Activated T-helper 9 cell treated with anti-CD3 and anti-CD28 coated beads, Interleukin-2, amount 50 U/mL, for 16 hours (primary cell): ENCODE results near the gene PIAS1.

ENCODE experiments used
- DNase-seq: peaks from one replicate; pipeline ENCODE4 v3.0.0-alpha.2; 2020; ENCODE audit warnings: low read depth

Gene PIAS1

DNA sequence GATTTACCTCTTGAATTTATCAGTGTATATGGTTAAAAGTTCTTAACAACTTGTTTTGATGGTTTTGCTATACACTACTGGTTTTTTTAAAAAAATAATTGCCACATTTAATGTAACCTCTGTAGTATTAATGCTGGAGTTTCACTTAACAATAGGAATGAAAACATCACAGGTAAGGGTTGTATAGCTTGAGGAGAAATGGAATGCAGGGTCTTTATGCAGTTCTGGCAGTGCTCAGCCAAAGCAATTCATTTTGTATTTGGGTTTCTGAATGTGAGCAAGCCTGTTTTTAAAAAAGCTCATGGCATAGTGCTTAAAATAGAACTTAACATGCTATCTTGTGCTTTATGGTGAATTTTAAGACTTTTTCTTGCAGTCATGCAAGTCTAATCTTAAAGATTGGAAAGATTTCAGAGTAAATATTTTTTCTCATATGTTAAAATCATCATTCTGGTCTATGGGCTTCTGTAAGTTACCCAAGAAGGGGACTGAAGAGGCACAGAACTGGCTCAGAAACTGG is 8.9 kb downstream of the PIAS1 start:
- DNase-seq = no peak

DNA sequence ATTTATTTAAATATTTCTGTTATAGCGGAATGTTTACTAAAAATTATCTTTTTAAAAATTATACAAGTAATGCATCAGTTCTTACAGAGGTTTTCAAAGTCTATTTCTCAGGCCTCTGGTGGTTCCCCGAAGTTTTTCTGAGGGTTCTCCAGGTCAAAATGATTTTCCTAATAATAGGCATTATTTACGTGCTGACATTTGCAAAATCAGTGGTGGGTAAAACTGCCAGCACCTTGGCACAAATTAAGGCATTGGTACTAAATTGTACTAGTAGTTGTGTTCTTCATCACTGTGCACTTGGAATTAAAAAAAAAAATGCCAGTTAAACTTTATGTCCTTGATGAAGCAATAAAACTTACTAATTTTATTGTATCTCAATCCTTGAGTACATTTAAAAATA is 9.5 kb downstream of the PIAS1 start:
- no peak for DNase-seq

DNA sequence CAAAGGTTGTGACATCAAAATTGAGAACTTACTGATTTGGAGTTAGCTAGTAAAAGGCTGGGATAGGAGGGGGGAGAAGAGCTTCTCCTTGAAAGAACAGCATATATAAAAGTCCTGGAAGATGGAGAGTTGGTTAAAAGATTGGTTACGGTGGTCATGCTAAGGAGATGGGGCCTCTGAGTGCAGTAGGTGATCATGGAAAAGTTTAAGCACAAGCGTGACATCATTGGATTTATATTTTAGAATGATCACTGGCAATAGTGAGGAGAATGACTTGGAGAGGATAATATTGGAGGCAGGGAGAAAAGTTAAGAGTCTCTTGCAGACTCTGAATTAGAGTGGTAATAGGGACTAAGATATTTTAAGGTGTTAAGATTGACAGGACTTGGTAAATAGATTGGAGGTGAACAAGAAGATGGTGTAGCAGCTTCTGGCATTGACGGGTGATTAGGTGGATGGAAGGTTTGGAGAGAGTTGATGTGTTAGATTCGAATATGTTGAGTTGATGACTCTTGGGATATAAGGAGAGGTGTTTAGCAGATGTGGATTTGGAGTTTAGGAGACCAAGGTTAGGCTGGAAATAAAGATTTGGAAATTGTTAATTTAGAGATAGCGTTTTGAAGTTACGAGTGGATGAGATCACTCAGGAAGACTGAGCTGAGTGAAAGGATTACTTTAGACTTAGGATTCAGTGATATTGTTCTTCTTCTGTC is 19.6 kb downstream of the PIAS1 start:
- DNase-seq = no peak

GRCh38 chr15:68075764-68076385 is 21.8 kb downstream of the PIAS1 start:
- DNase-seq = no peak

- no peak for DNase-seq
These were observed 24.2 kb downstream of the PIAS1 start for GRCh38 chr15:68078365-68078764.

- DNase-seq = no peak
These were observed 26.2 kb downstream of the PIAS1 start for GRCh38 chr15:68080334-68080733.

- no peak for DNase-seq
These were observed 26.7 kb downstream of the PIAS1 start for GRCh38 chr15:68080783-68081182.

- no peak for DNase-seq
These were observed 27.9 kb downstream of the PIAS1 start for GRCh38 chr15:68081869-68082505.

- no peak for DNase-seq
These were observed 28.6 kb downstream of the PIAS1 start for GRCh38 chr15:68082735-68083134.

GRCh38 chr15:68083463-68083862 is 29.3 kb downstream of the PIAS1 start:
- DNase-seq = no peak

DNA sequence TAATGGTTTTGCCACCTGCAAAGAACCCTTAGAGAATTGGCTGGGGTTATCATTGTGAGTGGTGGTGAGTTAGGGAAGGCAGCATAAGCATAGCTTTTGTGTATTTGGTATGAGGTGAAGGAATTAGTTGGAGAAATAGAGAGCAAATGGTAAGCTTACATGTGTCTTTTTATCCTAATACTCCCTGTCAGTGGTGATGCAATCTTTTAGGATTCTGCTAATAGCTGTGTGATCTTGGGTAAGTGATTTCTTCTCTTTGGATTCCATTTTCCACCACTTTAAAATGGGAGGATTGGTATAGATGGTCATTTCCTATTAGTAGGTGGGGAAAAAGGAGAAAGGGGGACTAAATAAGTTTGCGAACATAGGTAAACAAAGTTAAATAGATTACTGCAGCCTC is 30.9 kb downstream of the PIAS1 start:
- DNase-seq = no peak

- DNase-seq = no peak
These were observed 37.6 kb downstream of the PIAS1 start for GRCh38 chr15:68091743-68092142.

DNA sequence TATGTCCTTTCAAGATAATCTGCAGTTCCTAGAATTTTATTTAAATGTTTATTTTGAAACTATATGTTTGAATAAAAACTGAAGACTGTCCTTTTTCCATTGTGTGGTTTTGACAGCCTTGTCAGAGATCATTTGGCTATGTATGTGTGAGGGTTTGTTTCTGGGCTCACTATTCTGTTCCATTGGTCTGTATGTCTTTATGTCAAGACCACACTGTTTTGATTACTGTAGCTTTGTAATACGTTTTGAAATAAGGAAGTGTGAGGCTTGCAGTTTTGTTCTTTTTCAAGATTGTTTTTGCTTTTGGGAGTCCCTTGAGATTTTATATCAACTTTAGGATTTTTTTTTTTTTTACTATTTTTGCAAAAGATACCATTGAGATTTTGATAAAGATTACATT is 42.0 kb downstream of the PIAS1 start:
- DNase-seq = no peak

- DNase-seq = no peak
These were observed 42.9 kb downstream of the PIAS1 start for GRCh38 chr15:68097029-68097428.

DNA sequence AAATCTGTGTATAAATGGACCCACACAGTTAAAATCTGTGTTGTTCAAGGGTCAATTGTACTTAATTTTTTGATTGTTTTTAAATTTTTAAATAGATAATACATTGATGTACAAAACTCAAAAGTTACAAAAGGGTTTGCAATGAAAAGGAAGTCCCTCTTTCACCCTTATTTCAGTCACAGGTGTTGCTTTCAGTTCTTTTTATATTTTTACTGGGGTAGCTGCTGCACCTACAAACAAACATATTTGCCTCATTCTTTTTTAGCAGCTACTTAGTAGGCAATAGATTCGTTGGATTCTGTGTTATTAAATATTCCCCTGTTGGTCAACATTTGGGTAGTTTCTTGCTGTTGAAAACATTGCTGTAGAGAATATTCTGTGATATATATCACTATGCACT is 44.4 kb downstream of the PIAS1 start:
- DNase-seq = no peak

DNA sequence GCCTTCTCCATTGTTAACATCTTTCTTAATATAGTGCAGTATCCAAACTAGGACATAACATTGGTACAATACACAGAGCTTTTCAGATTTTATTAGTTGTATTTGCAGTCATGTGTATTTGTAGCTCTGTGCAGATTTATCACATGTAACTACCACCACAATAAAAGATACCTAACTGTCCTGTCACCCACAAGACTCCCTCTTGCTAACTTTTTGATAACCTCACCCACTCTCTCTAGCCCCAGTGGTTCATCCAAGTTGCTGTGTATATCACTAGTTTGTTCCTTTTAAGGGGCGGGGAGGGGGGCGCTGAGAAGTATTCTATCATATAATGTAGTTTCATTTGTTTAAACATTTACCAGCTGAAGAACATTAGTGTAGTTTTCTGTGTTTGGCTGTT is 46.1 kb downstream of the PIAS1 start:
- no peak for DNase-seq

- DNase-seq = no peak
These were observed 49.5 kb downstream of the PIAS1 start for GRCh38 chr15:68103603-68104002.

DNA sequence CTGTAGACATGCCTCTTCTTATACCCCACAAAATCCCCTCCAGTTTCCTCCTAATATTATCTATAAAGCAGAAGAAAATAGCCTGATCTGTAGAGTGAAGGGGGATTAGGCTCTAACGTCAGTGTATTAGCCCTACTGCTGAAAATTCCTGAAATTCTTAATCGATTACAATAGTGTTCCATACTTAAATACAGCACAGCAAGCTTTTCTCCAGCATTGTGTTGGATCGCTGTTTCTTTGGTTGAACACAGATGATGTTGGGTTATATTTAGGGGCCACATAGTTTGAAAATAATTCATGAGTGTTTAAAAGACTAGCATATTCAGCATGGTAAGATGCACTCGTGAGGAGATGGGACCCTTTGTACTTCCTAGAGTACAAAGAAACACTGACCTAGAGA is 52.5 kb downstream of the PIAS1 start:
- DNase-seq = no peak

DNA sequence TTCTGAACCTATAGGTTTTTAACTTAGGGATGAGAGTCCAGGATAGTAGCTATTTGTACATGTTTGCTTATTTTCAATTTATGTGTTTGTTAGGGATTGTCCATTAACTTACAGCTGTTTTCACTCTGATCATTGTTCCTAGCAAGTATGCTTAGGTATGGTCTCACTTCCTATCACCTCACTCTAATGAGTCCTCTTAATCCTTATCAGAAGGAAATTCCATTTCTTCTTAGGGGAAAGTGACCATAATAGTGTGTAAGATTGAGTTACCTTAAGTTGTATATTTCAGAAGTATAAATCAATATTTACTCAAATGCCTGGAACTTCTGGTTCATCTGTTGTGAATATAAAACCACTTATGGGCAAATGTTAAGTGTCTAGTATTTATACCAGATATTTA is 53.0 kb downstream of the PIAS1 start:
- DNase-seq = no peak

DNA sequence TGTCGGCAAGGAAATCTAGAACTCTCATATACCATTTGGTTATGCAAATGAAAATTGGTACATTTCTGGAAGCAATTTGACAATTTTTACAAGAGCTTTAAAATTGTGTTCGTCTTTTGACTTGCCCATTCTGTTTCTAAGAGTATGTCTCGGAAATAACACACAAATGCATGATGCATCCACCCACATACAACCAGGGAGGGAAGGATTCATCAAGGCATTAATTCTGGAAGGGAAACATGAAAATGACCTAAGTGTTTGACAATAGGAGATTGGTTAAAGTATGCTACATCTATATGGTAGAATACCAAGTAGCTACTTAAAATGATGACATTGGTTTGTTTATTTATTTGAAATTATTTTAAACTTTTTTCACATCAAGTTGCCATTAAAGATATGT is 58.6 kb downstream of the PIAS1 start:
- no peak for DNase-seq

DNA sequence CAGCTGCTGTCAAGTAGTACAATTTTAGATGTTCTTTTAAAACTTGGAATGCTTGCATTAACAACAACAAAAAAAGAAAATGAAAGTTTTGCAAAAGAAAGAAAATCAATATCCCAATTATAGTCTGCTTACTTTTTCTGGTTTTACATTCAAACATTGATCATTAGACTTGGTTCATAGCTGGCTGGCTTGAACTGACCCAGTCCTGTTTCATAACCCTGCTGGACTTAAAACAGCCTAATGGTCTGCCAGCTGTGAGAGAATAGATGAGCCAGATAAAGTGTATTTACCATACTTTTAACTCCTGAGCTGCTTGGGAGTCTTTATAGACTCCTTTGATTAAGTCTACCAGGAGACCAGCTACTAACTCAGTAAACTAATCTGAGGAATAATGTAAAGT is 59.2 kb downstream of the PIAS1 start:
- no peak for DNase-seq

GRCh38 chr15:68113751-68114150 is 59.6 kb downstream of the PIAS1 start:
- DNase-seq = no peak

GRCh38 chr15:68114356-68114755 is 60.2 kb downstream of the PIAS1 start:
- DNase-seq = no peak
